Nephron progenitor cell (in vitro differentiated cells): ENCODE results near the gene SLC49A3.
A peak's percentile ranks its signal among the peaks of the same experiment; 100 is the strongest.

ENCODE experiments used
- DNase-seq: peaks from one replicate; pipeline ENCODE4 v3.0.0; 2021
- H3K27ac Mint-ChIP-seq: 2 replicates; pipeline ENCODE4 v1.8.0; 2021; ENCODE audit warnings: mild to moderate bottlenecking, moderate library complexity, mixed read lengths
- H3K27me3 Mint-ChIP-seq: 2 replicates; pipeline ENCODE4 v1.8.0; 2021; ENCODE audit warnings: mild to moderate bottlenecking, low read depth, mixed read lengths; ENCODE audit not compliant: poor library complexity
- H3K36me3 Mint-ChIP-seq: 2 replicates; pipeline ENCODE4 v1.8.0; 2021; ENCODE audit warnings: low read depth, mixed read lengths
- H3K4me1 Mint-ChIP-seq: 2 replicates; pipeline ENCODE4 v1.8.0; 2021; ENCODE audit warnings: mixed read lengths
- H3K4me3 Mint-ChIP-seq: 2 replicates; pipeline ENCODE4 v1.8.0; 2021; ENCODE audit warnings: mild to moderate bottlenecking, moderate library complexity, mixed read lengths
- H3K9me3 Mint-ChIP-seq: 2 replicates; pipeline ENCODE4 v1.8.0; 2021; ENCODE audit warnings: mild to moderate bottlenecking, moderate library complexity, mixed read lengths
- CTCF ChIP-seq: fragments of 200-600 bp; sonication (generic); IDR thresholded peaks from 2 replicates; pipeline ENCODE4 v1.5.0; 2021; ENCODE audit warnings: antibody characterized with exemption

Gene SLC49A3

GRCh38 chr4:654503-654845, 34.5 kb downstream of the SLC49A3 start:
- peaks cover 6% of the 10 kb centered on the region for H3K27me3 Mint-ChIP-seq
- H3K4me3 Mint-ChIP-seq = no peak overlapping the region
- H3K4me1 Mint-ChIP-seq = peaks cover 38% of the 10 kb centered on the region
- DNase-seq = no peak
- H3K27ac Mint-ChIP-seq = no peak overlapping the region
- H3K36me3 Mint-ChIP-seq = peaks cover 5% of the 10 kb centered on the region
- no peaks in the 10 kb centered on the region for H3K9me3 Mint-ChIP-seq
- TF ChIP-seq CTCF = no peak

GRCh38 chr4:653831-654502, 35.0 kb downstream of the SLC49A3 start:
- TF ChIP-seq CTCF = no peak
- no peak for DNase-seq
- Mint-ChIP-seq H3K27me3 (peaks cover 6% of the 10 kb centered on the region), H3K4me1 (peaks cover 37% of the 10 kb centered on the region), H3K4me3 (no peak overlapping the region), H3K27ac (no peak overlapping the region), H3K9me3 (no peaks in the 10 kb centered on the region), H3K36me3 (no peaks in the 10 kb centered on the region)

- DNase-seq = no peak
- H3K27ac Mint-ChIP-seq = no peak overlapping the region
- no peaks in the 10 kb centered on the region for H3K9me3 Mint-ChIP-seq
- no peaks in the 10 kb centered on the region for H3K36me3 Mint-ChIP-seq
- H3K27me3 Mint-ChIP-seq = peaks cover 6% of the 10 kb centered on the region
- TF ChIP-seq CTCF = no peak
- no peak overlapping the region for H3K4me3 Mint-ChIP-seq
- peaks cover 43% of the 10 kb centered on the region for H3K4me1 Mint-ChIP-seq
Observed at GRCh38 chr4:653080-653821, 35.7 kb downstream of the SLC49A3 start.

GRCh38 chr4:651884-652642, 36.9 kb downstream of the SLC49A3 start:
- Mint-ChIP-seq H3K36me3 (no peaks in the 10 kb centered on the region), H3K9me3 (no peaks in the 10 kb centered on the region), H3K27ac (peak overlapping the region; percentile 18), H3K4me3 (no peak overlapping the region), H3K27me3 (peaks cover 6% of the 10 kb centered on the region), H3K4me1 (peaks cover 55% of the 10 kb centered on the region)
- no peak for DNase-seq
- no peak for TF ChIP-seq CTCF

- peaks cover 52% of the 10 kb centered on the region for H3K4me1 Mint-ChIP-seq
- no peak overlapping the region for H3K4me3 Mint-ChIP-seq
- peaks cover 6% of the 10 kb centered on the region for H3K27me3 Mint-ChIP-seq
- H3K27ac Mint-ChIP-seq = no peak overlapping the region
- no peak for DNase-seq
- H3K9me3 Mint-ChIP-seq = no peaks in the 10 kb centered on the region
- H3K36me3 Mint-ChIP-seq = no peaks in the 10 kb centered on the region
- no peak for TF ChIP-seq CTCF
Observed at GRCh38 chr4:650951-651883, 37.7 kb downstream of the SLC49A3 start.
